Activated CD8-positive, alpha-beta memory T cell treated with anti-CD3 and anti-CD28 coated beads for 48 hours (primary cell): ENCODE measurements around the gene RRAD.

Source experiments
- DNase-seq, 3 experiments: peaks; one replicate each; pipeline ENCODE4 v3.0.0-alpha.2; 2020; ENCODE audit warnings: low read depth in 2 of 3, low spot score in 2 of 3

Gene RRAD

DNA sequence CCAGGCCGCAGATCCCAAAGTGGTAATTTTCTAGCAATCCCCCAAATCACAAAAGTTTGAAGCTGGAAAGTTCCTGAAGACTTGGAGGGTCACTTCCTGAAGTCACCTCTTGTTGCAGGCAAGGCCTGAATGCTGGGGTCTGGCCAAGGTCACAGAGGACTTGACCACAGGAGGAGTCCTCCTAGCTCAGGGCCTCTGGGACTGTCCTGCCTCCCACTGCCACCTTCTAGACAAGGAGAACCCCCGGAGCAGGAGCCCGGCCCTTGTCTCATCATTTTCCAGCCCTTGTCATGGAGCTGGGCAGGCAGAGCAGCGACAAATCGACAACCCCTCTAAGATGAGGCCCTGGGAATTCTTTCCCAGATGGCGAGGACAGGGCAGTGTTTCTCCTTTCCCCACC lies 7.0 kb downstream of the RRAD start:
- no peak for DNase-seq

DNA sequence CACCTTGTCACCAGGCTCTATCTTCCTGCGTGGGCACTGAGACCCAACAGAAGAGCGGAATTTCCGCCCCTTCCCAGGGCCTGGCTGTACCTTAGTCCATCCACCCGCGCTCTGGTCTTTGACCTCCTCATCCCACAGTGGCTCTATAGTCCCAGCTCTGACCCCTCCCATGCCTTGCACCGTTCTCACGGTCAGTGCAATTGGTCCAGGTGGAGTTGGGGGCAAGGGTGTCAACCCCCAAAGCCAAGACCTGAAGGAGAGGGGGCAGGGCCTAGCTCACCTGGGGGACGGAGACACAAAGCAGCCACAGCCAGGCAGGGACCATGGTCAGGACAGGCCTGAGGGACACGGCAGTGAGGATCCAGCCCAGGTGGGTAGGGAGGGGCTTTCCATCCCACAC lies 7.6 kb downstream of the RRAD start:
- no peak for DNase-seq

DNA sequence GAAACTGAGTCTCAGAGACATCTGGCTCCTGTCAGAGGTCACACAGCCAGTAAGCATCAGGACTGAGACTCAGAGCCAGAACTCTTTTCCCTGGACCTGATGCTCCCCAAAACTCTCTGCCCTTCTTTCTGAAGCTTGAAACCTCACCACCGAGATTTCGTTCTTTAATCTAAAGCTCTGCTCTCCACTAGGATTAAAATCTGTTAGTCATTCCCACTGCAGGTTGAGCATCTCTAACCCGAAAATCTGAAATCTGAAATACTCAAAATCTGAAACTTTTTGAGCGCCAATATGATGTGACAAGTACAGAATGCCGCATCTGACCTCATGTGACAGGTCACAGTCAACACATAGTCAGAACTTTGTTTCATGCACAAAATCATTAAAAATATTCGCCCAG lies 8.8 kb downstream of the RRAD start:
- no peak for DNase-seq

DNA sequence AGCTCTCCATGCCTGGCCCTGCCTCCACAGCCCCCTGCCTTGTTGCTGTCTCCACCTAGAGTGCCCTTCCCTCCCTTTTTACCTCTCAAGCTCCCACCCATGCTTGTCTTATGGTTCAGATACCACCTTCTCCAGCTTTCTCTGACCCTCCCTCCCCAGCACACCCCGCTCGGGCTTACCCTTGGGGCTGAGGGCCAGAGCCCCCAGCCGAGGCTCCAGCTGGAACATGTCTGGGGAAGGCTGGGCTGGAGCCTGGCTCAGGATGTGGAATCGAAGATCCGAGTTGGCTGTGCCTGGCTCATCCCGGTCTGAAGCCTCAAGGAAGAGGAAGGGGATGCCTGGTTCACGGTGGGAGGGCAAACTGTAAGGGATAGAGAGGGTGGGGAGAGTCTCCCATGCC lies 10.3 kb downstream of the RRAD start:
- DNase-seq: no peak

DNA sequence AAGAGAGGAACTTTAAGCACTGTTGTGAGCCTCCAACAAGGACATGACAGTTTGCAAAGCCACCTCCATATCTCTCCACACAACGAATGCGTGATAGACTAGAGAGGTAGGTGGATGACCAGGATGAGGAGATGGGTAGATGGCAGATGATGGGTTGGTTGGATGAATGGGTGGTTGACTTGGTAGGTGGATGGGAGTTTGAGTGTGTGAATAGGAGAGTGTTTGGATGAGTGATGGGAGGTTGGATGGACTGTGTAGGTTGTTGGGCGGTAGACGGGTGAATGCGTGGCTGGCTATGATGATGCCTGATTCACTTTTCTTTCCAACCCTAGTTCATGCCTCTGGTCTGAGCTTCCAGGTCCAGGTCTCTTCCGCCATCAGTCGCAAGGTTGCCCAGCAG lies 10.8 kb downstream of the RRAD start:
- no peak for DNase-seq

DNA sequence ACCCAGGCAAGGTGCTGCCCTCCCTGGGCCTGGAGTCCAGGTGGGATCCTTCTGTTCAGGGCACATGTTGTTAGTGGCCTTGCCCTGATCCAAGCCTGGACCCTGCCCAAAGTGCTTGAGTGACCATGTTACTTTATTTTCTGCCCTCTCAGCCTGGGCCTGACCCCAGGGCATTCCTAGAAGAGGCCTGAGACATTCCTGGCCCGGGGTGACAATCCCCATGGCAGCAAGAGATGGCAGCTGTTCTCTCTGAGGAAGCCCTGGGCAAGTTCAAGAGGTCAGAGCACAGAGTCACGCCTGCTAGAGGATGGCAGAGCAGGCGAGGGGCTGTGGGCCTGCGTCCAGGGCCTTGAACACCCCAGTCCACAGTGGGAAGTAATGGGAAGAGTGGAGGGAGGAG lies 11.6 kb downstream of the RRAD start:
- no peak for DNase-seq

DNA sequence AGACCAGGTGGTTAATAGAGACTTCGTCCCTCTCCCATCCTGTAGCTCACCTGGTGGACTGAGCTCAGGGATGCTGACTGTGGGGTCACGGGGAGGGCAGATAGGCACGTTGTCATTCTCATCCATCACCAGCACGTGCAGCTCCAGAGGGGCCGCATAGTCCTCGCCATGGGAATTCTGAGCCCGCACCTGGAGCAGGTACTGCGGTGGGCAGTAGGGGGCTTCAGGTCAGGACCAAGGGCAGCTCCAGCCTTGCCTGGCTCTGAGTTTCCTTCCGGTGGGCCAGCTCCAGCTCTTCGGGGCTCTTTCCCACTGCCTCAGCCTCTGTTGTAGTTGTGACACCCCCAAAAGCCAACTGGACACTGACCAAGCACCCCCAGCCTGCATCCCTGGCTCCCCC lies 12.3 kb downstream of the RRAD start:
- no peak for DNase-seq

DNA sequence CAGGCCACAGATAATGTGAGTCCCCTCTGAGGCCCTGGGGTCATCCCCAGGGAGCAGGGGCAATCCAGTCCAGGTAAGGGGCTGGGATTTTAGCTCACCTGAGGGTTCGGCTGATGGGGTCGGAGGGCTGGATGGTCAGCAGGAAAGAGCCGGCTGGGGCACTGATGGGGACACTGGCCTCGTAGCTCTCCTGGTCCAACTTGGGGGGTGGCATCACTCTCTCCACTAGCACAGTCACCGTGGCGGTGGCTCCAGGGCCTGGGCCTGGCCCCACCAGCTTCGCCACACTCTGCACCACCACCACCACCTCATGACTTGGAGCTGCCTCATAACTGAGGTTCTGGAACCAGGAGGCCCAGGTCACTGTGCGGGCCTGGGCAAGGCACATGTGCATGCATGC lies 13.5 kb downstream of the RRAD start:
- no peak for DNase-seq

DNA sequence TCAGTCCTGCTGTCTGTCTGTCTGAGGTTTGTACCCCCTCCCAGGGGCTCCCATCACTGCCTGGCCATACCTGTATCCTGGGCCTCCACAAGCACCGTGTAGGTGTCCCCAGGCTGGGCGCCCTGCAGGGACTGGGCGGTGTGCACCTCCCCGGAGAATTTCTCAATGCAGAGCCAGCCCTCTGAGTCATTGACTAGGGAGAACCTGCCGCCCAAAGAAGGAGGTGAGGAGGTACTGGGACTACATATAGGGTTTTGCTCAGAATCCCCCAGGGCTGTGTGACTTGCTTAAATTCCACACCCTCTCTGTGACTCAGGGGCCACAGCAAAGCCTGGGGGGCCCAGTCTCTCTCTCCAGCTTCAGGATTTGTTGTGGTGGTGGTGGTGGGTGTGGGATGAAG lies 14.2 kb downstream of the RRAD start:
- DNase-seq: no peak

DNA sequence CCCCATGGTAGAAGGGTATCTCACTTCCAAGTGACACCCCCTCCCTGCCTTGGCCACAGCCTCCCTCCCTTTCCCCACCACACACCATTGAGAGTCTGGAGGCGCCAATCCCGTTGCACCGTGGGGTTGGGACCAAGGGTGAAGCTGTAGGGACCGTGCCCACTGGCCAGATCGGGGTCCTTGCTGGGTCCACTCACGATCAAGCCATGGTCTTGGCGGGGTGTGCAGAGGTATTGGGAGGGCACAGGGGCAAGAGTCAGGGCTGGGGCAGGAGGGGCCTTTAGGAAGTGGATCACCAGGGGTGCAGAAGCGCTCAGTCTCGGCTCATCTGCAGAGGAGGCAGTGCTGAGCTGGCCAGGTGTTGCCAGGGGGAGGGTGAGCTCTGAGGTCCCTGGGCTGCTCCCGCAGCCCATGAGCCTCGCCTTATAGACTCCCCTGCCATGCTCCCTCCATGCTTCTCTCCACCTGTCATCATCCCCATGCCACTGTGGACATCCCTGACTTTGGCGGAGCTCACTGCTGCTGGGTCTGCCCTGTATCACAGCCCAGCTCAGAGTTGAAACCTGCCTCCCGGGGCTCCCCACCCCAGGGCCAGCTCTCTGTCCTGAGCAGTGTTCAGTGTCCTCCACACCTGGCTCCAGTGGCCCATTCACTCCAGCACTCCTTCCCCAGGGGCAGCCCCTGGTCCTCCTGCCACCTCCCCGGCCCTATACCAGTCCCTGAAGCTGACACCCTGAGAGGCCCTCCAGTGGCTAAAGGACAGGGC lies 15.0 kb downstream of the RRAD start:
- DNase-seq: no peak

DNA sequence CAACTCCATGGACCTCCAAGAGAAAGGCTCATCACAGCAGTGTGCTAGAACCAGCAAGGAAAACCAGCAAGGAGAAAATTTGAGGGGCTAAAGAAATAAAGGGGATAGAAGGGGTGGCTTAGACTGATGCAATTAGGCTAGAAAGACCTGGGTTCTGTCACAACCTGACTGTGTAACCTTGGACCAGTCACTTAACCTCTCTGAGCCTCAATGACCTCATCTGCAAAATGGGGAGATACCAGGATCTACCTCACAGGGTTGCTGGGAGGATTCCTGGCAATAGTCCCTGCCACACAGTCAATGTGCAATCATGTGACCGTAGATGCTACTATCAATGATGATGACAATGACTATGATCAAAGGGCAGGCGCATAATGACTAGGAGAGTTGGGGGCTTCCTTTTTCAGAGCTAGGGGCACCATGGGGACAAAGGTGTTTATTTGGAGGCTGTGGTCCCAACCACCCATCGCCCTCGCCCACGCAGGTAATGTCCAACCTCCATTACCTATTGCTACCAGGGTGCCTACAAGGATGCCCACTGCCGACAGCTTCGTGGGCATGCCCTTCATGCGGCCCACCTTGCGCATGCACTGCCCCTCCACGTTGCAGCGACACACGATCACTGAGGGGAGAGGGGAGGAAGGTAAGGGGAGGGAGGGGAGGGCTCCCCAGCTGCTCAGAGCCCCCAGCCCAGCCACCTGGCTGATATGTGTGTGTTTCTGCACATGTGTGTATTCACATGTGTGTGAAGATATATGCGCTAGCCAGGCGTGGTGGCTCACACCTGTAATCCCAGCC lies 16.4 kb downstream of the RRAD start:
- DNase-seq: no peak

DNA sequence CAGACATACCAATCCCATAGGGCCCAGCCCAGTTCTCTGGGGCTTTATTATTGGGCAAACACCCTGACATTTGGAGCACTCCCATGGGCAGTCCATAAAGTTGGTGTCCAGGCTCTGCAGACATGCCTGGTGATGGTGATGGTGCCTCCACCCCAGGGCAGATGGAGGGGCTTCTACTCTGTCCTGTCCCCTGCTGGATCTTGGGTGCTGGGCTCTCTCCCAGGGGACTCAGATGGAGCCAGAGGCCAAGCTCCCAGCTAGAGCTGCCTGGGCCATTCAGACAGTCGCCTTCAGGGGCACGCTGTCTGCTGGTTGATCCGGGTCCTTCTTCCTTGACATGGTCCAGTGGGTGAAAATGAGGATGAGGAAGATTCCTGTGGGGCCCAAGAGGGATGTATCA lies 17.2 kb downstream of the RRAD start:
- no peak for DNase-seq

DNA sequence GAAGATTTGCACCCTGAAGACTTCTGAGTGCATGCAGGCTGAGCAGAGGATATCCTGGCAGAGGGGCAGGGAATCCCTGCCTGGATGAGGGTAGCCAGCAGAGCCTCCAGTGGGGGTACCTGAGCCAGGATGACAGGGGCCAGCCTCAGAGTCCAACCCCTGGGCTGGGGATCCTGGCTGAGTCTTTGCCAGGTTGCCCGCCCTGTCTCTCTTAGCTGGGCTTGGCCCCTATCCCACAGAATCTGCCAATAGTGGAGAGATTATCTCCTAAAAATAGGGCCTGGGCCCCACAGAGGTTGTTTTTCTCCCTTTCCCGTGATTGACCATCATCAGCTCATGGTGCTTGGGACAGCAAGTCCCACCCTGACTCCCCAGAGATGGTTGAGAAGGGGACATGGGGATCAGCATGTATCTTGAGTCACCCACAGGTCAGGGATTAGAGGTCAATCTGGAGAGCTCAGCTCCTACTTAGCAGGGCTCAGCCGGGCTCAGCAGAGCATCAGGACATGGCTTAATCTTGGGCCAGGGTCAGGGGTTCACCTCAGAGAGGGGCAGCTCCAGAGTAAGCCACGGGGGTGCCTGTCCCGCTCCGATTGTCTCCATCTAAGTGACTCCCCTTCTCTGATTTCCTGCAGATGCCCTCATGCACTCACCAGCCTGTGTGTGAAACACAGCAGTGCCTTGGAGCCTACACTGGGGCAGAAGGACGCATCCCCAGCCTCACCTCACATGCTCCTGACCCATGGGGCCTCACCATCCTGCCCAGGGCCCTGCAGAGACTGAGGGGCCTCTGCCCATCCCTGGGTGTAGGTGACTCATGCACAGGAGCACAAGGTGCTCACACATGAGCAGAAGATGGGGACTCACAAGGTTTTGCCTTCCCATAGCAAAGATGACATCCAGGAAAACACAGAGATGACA lies 18.2 kb downstream of the RRAD start:
- DNase-seq: no peak

DNA sequence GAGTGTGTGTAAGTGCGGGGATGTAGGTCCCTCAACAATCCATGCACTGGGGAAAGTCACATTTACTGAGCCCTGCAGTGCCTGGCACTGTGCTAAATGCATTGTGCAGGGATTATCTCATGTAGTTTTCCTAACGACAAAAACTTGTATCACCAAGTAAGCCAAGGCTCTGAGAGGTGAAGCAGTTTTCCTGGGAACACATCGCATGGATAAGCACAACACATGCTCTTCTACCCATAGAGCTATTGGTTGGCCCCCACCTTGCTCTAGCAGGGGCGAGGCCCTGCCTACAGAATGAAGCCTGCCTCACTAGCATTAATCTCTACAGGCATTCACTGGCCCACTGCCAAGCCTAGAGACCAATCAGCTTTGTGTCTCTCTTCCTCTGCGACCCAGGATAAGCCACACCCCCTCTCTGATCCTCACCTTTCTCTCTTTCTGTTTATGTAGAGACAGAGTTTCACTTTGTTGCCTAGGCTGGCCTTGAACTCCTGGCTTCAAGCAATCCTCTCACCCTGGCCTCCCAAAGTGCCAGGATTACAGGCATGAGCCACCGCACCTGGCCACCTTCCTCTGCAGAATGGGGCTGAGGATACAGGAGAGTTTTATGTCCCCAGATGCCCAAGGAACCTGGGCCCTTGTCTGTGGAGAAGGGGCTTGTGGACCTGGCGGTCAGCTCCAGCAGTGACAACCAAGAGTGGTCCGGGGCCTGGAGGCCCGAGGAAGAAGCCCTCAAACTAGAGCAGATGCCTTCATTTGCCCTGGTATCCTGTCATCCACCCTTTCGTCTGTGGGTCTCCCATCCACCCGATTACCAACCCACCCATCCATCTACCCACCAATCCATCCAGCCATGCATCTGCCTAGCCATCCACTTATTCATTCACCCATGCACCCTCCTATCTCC lies 19.4 kb downstream of the RRAD start:
- no peak for DNase-seq

DNA sequence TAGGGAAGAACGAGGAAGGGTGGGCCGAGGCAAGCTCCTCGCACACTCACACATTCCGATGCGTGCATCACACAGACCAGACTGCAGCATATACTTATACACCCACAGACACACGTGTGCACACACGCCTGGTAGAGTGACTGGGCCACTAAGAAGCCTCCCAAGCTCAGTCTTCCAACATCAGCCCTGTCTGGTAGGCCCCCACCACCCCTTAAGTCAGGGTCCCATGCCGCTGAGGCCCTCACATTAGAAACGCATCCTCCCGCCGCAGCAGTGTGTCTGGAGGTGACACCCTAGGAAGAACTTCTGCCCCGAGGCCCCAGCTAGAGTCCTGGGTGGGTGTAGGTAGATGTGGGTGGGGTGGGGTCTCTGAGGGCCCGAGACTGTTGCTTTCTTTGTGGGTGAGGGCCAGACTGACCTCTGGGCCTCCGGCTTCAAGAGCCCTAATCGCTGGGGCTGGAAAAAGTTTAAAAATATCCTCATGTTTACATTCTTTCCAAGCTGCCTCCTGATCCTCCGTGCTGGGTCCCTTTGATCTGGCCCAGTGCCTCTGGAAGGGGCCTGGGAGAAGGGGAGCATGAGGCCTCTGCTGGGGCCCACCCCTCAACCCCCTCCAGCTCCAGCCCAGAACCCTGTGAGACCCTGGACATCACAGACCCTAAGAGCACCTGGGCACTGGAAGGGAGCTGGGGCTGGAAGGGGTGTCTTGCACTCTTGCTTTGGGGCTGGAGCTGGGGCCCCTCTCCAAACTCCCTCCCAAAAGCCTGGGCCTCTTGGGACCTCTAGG lies 20.3 kb downstream of the RRAD start:
- DNase-seq: no peak

DNA sequence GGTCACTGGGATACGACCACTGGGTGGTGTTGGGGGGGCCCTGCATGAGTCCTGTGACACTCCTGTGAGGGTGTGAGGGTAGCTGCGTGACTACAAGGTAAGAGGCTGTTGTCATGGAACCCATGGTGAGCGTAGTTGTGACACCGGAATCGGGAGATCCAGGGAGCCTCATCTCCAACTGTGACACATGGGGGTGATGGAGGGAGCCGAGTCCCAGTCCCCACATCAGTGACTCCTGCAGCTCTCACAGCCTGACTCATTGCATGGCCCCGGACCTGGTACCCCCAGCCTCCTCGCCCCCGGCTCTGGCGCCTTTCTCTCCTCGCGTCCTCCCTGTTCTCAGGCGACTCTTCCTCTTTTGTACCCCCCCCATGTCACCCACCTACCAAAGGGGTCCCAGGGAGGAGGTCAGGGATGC lies 20.9 kb downstream of the RRAD start:
- no peak for DNase-seq

DNA sequence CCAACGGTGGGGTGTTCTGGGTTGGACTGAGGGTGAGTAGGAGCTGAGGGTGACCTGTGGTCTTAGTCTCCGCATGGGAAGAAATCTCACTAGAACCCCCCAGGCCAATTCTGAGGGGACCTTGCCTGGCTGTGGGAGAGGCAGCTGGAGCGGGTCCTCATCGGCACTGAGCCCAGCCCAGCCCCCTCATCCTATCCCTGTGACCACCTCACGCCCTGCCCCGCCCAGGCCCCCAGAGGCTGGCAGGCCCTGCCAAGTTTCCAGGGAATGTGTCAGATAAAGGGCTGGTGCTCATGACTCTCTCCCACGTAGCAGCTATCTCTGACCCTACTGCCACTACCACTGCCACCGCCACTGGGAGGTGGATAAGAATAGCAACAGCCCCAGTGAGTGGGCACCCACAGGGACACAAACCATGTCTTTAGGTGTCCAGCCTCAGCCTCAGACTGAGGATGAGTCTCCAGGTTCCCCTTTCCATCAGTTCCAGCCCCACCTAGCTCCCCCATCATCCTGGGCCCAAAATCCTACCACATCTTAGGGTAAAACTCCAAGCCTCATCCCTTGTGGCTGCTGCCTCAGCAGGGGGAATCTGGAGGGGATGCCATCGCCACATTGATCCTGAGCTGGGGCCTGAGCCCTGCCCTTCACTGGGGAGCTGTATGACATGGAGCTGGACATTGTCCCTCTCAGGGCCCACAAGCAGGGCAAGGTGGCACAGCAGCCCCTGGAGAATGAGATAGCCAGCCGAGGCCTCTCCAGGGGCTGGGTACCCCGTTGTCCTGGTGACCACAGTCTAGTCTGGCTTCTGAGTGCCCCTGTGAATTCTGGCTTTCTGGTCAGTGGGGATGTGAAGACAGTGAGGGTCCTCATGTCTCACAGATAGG lies 21.5 kb downstream of the RRAD start:
- no peak for DNase-seq

DNA sequence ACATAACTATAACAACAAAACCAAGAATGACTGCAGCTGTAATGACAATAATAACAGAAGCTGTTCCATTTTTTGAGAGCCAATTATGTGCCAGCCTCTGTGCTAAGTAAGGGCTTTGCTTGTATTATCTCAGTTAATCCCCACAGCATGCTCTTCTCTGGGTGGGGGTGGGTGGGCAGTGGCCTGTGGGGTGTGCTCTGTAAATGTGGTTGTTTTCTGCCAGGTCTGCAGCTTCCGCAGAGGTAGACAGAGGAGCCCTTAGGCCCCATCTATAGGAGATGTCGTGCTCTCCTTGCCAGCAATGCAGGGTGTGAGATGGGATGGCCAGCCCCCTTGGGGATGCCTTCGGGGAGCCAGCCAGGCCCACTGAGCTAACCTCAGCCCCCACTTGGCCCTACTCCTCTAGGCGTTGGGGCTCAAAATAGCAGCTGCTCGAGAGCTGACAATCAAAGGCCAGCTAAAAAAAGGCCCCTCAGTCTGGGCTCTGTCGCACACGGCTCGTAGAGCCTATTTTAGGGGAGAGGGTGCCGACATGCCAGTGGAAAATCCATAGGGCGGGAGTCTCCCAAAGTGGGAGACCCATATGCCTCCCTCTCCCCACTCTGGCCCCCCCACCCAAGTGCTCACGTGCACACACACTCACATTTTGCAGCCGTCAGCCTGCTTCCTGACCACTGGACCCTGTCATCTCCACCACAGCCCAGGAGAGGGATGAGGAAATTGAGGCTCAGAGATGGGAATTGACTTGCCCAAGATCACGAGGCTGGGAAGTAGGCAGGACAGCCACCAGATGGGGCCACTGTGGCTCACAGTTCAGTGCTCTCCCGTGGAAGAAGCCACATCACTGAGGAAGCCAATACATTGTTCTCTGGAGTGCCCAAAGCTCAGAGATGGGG lies 22.4 kb downstream of the RRAD start:
- no peak for DNase-seq
